ENCODE results near the gene ATXN10.

- no peak for TF ChIP-seq CTCF (IDR thresholded peaks at IDR 0.05; ENCODE audit: low read depth, low read length)
- no peak for TF ChIP-seq EZH2phosphoT487 (IDR thresholded peaks at IDR 0.05; ENCODE audit: low read depth)
Measured at GRCh38 chr22:45785458-45785857, 113.8 kb downstream of the ATXN10 start.

Data from OCI-LY3 (cell line).